ENCODE data around the gene VPS13D. TPM values are rescaled to one million over a fixed set of nuclear protein-coding genes. Genes with fewer than 3 reads are reported as not detected.
"Not testable (repeated sequence)": the region's sequence is repeated elsewhere in the genome, so short reads cannot be mapped to it uniquely, and the experiment has no call there.

Gene VPS13D
- total and polyA plus RNA-seq, 10 of the 15 experiments (the other 5 are each of a cell fraction or from before 2014, with no cell fraction given) = 1.4 to 16.9 (median 8.5) TPM

DNA sequence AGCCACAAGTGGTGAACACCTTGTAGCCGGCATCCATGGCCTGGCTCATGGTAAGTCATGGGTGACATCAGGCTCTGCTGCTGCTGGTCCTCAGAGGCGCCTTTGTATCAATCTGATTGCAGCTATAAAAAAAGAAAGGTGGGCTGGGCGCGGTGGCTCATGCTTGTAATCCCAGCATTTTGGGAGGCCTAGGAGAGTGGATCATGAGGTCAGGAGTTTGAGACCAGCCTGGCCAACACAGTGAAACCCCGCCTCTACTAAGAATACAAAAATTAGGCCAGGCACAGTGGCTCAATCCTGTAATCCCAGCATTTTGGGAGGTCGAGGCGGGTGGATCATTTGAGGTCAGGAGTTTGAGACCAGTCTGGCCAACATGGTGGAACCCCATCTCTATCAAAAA is 226.3 kb downstream of the VPS13D start:
- DNase-seq (ENCODE audit: low read depth, low spot score); ATAC-seq; H3K79me2 ChIP-seq (ENCODE audit: control insufficient read depth, insufficient read depth, low read length); FAIRE-seq; H3K36me3 ChIP-seq (ENCODE audit: control insufficient read depth in 2 of 2, insufficient read depth in 2 of 2, low read length in 1 of 2); intact Hi-C loops (cut with micrococcal nuclease; ENCODE audit: unreplicated experiment); H3K4me3 ChIP-seq; in situ Hi-C loops (cut with MboI); H4K20me1 ChIP-seq (ENCODE audit: control insufficient read depth, insufficient read depth); H2AFZ ChIP-seq (ENCODE audit: control insufficient read depth, low read depth, low read length); H3K9ac ChIP-seq (ENCODE audit: control insufficient read depth, insufficient read depth, low read length); BruUV-seq (replicated peaks); H3K27me3 ChIP-seq (replicated peaks in 1 of 2; ENCODE audit: control insufficient read depth in 2 of 2, insufficient read depth in 2 of 2, low read length in 1 of 2); H3K9me3 ChIP-seq (replicated peaks; ENCODE audit: control insufficient read depth, insufficient read depth, low read length); H3K27ac ChIP-seq (ENCODE audit: control insufficient read depth, insufficient read depth); H3K4me2 ChIP-seq (ENCODE audit: control insufficient read depth, insufficient read depth); SMC1A ChIA-PET (ENCODE audit: uncharacterized antibody, unreplicated experiment); POLR2A ChIA-PET; H3K4me1 ChIP-seq (ENCODE audit: control insufficient read depth, insufficient read depth, low read length): not testable (repeated sequence)
- ChIA-PET CTCF (interaction anchor here (0.6 kb wide), 1 partner anchor 16 kb away, joined by 3 read pairs; no protein-coding TSS in a partner anchor), RAD21 (ENCODE audit: unreplicated experiment) (interaction anchor here (1.0 kb wide), 1 partner anchor 22 kb away, joined by 3 read pairs; no protein-coding TSS in a partner anchor)
- WGBS (ENCODE audit: insufficient coverage, insufficient replicate concordance, low lambda C conversion rate, missing lambda C conversion rate) = 100% methylated on average over 7 of the region's 7 CpGs

- Histone ChIP-seq H3K27ac (ENCODE audit: control insufficient read depth, insufficient read depth) (no peak overlapping the region), H3K4me3 (no peak overlapping the region), H4K20me1 (ENCODE audit: control insufficient read depth, insufficient read depth) (no peaks in the 10 kb centered on the region; the same call in 1 of the 2 replicates), H3K79me2 (ENCODE audit: control insufficient read depth, insufficient read depth, low read length) (no peaks in the 10 kb centered on the region), H3K36me3 (ENCODE audit: control insufficient read depth in 2 of 2, insufficient read depth in 2 of 2, low read length in 1 of 2) (peaks cover 3 to 7% of the 10 kb centered on the region in 2 experiments; a peak in 3 of 4 replicates), H3K4me2 (ENCODE audit: control insufficient read depth, insufficient read depth) (no peak overlapping the region), H3K9me3 (replicated peaks; ENCODE audit: control insufficient read depth, insufficient read depth, low read length) (no peaks in the 10 kb centered on the region; the same call in 2 of the 3 replicates), H3K9ac (ENCODE audit: control insufficient read depth, insufficient read depth, low read length) (no peak overlapping the region), H2AFZ (ENCODE audit: control insufficient read depth, low read depth, low read length) (no peak overlapping the region), H3K27me3 (replicated peaks in 1 of 2; ENCODE audit: control insufficient read depth in 2 of 2, insufficient read depth in 2 of 2, low read length in 1 of 2) (no peaks in the 10 kb centered on the region; a peak in 1 of 4 replicates), H3K4me1 (ENCODE audit: control insufficient read depth, insufficient read depth, low read length) (no peaks in the 10 kb centered on the region)
- WGBS (ENCODE audit: insufficient coverage, insufficient replicate concordance, low lambda C conversion rate, missing lambda C conversion rate) = 92% methylated on average over 1 of the region's 1 CpG
- CTCF ChIA-PET = interaction anchor here (0.7 to 1.2 kb wide), 2 partner anchors 11 to 15 kb away, joined by 3 to 4 read pairs; no protein-coding TSS in a partner anchor
- in situ Hi-C loops (cut with MboI) = no loop called here
- no peak for DNase-seq (ENCODE audit: low read depth, low spot score)
- POLR2A ChIA-PET = no interaction called here
- TF ChIP-seq, protein P1, sequence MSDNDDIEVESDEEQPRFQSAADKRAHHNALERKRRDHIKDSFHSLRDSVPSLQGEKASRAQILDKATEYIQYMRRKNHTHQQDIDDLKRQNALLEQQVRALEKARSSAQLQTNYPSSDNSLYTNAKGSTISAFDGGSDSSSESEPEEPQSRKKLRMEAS (IDR thresholded peaks at IDR 0.05; ENCODE audit: low read depth, low read length) = no peak
- TF ChIP-seq SMAD5 (IDR thresholded peaks at IDR 0.05; ENCODE audit: low read depth) (no peak), SUZ12 (IDR thresholded peaks at IDR 0.05; ENCODE audit: unreplicated experiment) (no peak), ZNF24 (IDR thresholded peaks at IDR 0.05) (no peak), WRNIP1 (IDR thresholded peaks at IDR 0.05; ENCODE audit: borderline replicate concordance, low read depth, low read length) (no peak), MEF2A (IDR thresholded peaks at IDR 0.05; ENCODE audit: insufficient read depth, low read depth, low read length) (no peak), MEF2B (IDR thresholded peaks at IDR 0.05; ENCODE audit: partially characterized antibody, poor library complexity, severe bottlenecking) (no peak), ATF7 (IDR thresholded peaks at IDR 0.05; ENCODE audit: low read depth) (no peak), ZSCAN29 (IDR thresholded peaks at IDR 0.05) (no peak), CREB1 (IDR thresholded peaks at IDR 0.05; ENCODE audit: low read depth) (no peak), RAD21 (IDR thresholded peaks at IDR 0.05; ENCODE audit: insufficient read depth, low read depth, low read length) (no peak), BRCA1 (IDR thresholded peaks at IDR 0.05; ENCODE audit: low read depth, low read length) (no peak)
- TF ChIP-seq, protein P2, sequence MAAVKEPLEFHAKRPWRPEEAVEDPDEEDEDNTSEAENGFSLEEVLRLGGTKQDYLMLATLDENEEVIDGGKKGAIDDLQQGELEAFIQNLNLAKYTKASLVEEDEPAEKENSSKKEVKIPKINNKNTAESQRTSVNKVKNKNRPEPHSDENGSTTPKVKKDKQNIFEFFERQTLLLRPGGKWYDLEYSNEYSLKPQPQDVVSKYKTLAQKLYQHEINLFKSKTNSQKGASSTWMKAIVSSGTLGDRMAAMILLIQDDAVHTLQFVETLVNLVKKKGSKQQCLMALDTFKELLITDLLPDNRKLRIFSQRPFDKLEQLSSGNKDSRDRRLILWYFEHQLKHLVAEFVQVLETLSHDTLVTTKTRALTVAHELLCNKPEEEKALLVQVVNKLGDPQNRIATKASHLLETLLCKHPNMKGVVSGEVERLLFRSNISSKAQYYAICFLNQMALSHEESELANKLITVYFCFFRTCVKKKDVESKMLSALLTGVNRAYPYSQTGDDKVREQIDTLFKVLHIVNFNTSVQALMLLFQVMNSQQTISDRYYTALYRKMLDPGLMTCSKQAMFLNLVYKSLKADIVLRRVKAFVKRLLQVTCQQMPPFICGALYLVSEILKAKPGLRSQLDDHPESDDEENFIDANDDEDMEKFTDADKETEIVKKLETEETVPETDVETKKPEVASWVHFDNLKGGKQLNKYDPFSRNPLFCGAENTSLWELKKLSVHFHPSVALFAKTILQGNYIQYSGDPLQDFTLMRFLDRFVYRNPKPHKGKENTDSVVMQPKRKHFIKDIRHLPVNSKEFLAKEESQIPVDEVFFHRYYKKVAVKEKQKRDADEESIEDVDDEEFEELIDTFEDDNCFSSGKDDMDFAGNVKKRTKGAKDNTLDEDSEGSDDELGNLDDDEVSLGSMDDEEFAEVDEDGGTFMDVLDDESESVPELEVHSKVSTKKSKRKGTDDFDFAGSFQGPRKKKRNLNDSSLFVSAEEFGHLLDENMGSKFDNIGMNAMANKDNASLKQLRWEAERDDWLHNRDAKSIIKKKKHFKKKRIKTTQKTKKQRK (IDR thresholded peaks at IDR 0.05; ENCODE audit: low read depth, low read length) = no peak
- BruUV-seq (replicated peaks) = no TSS peak
- RAD21 ChIA-PET (ENCODE audit: unreplicated experiment) = interaction anchor here (1.0 kb wide), 1 partner anchor 22 kb away, joined by 3 read pairs; no protein-coding TSS in a partner anchor
- intact Hi-C loops (cut with micrococcal nuclease; ENCODE audit: unreplicated experiment) = no loop called here
- no peak for ATAC-seq
- FAIRE-seq = no peak
- SMC1A ChIA-PET (ENCODE audit: uncharacterized antibody, unreplicated experiment) = interaction anchor here (1.1 kb wide), 1 partner anchor 18 kb away, joined by 3 read pairs; no protein-coding TSS in a partner anchor
These were observed 227.1 kb downstream of the VPS13D start for GRCh38 chr1:12456979-12457378.
